ENCODE results near the gene FNBP1L.

- TF ChIP-seq POLR2A (IDR thresholded peaks at IDR 0.05; ENCODE audit: low read depth, low read length) (no peak), POLR2AphosphoS5 (IDR thresholded peaks at IDR 0.05; ENCODE audit: low read depth, low read length) (no peak)
Observed at GRCh38 chr1:93453911-93454310, 6.0 kb downstream of the FNBP1L start.

Data from GM12891 (cell line).